Astrocyte of the cerebellum (primary cell): ENCODE results near the gene LDAH.

Experiments
- DNase-seq: peaks from one replicate; pipeline ENCODE4 v3.0.0-alpha.2; 2011; ENCODE audit warnings: low read depth
- H3K4me3 ChIP-seq: 2 replicates; pipeline ENCODE4 v1.5.1; 2011; ENCODE audit warnings: mild to moderate bottlenecking, low read depth, low read length, moderate library complexity
- CTCF ChIP-seq: IDR thresholded peaks from 2 replicates; pipeline ENCODE4 v1.5.1; 2012; ENCODE audit warnings: low read length, low read depth, moderate library complexity, mild to moderate bottlenecking; ENCODE audit errors: missing control alignments
- in situ Hi-C: cut with HindIII; loops from 2 replicates; pipeline ENCODE4 v1.10.0; 2017; ENCODE audit warnings: low sequenced_read_pairs

Gene LDAH

GRCh38 chr2:20747317-20747716 is 75.6 kb downstream of the LDAH start:
- DNase-seq: no peak
- no peak overlapping the region for H3K4me3 ChIP-seq
- in situ Hi-C loops: no loop called here
- no peak for TF ChIP-seq CTCF

GRCh38 chr2:20745924-20746555 is 76.9 kb downstream of the LDAH start:
- TF ChIP-seq CTCF: no peak
- DNase-seq: no peak
- no peak overlapping the region for H3K4me3 ChIP-seq
- in situ Hi-C loops: no loop called here

DNA sequence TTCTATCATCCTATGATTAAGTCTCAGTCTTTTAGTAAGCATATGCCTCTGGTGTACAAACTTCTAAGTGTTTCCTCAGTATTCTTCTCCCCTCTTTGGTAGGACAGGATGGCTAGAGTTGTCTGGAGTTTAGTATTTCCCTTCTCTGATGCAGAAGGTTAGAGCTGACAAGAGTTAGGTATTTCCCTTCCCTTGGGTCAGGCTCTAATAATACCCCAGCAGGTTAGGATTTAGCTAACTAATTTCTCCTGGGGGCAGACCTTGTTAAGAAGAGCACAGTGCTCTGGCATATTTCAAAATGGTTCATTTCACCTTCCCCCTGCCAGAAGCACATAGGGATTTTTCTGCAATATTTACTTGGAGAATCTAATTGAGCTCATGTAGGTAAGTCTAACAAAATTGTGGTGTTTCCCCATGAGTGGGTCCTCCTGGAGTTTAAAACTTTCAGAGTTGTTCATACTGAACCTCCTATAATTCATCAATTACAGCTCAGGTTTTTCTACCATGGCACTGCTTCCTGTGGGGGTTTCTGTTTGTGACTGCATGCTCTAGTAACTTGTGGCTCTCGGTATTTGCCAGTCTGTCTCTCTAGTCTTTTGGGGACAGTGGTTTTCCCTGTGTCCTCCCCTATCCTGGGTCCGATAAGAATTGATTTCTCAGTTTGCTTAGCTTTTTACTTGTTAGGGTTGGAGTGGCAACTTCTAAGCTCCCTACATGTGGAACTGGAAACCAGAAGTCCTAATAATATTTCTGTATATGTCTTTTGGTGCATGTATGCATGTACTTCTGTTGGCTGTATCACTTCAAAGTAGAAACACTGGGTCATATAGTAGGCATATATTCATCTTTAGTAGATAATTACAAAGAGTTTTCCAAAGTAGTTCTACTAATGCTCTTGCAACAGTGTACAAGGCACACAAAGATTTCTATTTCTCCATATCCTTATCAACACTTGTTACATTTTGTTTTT is 78.2 kb downstream of the LDAH start:
- DNase-seq: no peak
- TF ChIP-seq CTCF: no peak
- H3K4me3 ChIP-seq: no peak overlapping the region
- in situ Hi-C loops: no loop called here

- no peak for DNase-seq
- no peak overlapping the region for H3K4me3 ChIP-seq
- in situ Hi-C loops: no loop called here
- no peak for TF ChIP-seq CTCF
Measured at GRCh38 chr2:20738772-20739171, 84.1 kb downstream of the LDAH start.

DNA sequence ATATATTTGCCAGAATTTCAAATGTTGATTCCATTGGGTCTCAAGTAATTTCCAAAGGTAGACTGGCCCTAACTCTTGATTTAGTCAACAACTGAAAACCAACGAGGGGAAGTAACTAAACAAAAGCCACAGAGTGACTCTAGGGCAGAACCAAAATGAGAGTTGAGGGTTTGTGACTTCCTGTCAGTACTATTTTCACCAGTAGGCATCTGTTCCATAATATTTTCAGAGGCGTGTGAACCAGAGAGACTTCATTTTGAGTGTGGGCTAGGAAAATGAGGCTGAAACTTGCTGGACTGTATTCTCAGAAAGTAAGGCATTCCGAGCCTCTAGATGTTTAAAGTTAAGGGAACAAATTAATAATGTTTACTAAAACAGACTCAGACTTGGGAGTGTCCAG is 85.4 kb downstream of the LDAH start:
- H3K4me3 ChIP-seq: no peak overlapping the region
- in situ Hi-C loops: no loop called here
- no peak for TF ChIP-seq CTCF
- no peak for DNase-seq

GRCh38 chr2:20728114-20728758 is 94.7 kb downstream of the LDAH start:
- TF ChIP-seq CTCF: no peak
- no peak overlapping the region for H3K4me3 ChIP-seq
- DNase-seq: no peak
- in situ Hi-C loops: no loop called here
